IMR-90 (cell line): ENCODE data around the gene SETSIP.

Experiments used
- CTCF ChIP-seq: conservative IDR thresholded peaks from 2 replicates; pipeline ENCODE4 v1.5.1; 2012; ENCODE audit warnings: mild to moderate bottlenecking, low read depth, low read length, improper control_type of control experiment
- ELK1 ChIP-seq: fragments of 150-350 bp; IDR thresholded peaks from 2 replicates; pipeline ENCODE4 v1.6.1; 2016; ENCODE audit warnings: low read depth, mild to moderate bottlenecking, low read length, moderate library complexity, borderline replicate concordance
- POLR2A ChIP-seq: IDR thresholded peaks from 2 replicates; pipeline ENCODE4 v1.6.1; 2012; ENCODE audit warnings: mild to moderate bottlenecking, low read depth, low read length
- RFX5 ChIP-seq: IDR thresholded peaks from 2 replicates; pipeline ENCODE4 v1.8.0; 2012; ENCODE audit warnings: low read depth, mild to moderate bottlenecking, low read length, moderate library complexity

- TF ChIP-seq RFX5 = no peak
- TF ChIP-seq CTCF = no peak
- TF ChIP-seq POLR2A = no peak
- no peak for TF ChIP-seq ELK1
Measured at GRCh38 chr1:92117526-92117925, 42.3 kb upstream of the SETSIP start.
